ENCODE data around the gene CCDC171.

GRCh38 chr9:15510789-15511575, 41.9 kb upstream of the CCDC171 start, which contains the start of gene PSIP1:
- TF ChIP-seq, protein P1, sequence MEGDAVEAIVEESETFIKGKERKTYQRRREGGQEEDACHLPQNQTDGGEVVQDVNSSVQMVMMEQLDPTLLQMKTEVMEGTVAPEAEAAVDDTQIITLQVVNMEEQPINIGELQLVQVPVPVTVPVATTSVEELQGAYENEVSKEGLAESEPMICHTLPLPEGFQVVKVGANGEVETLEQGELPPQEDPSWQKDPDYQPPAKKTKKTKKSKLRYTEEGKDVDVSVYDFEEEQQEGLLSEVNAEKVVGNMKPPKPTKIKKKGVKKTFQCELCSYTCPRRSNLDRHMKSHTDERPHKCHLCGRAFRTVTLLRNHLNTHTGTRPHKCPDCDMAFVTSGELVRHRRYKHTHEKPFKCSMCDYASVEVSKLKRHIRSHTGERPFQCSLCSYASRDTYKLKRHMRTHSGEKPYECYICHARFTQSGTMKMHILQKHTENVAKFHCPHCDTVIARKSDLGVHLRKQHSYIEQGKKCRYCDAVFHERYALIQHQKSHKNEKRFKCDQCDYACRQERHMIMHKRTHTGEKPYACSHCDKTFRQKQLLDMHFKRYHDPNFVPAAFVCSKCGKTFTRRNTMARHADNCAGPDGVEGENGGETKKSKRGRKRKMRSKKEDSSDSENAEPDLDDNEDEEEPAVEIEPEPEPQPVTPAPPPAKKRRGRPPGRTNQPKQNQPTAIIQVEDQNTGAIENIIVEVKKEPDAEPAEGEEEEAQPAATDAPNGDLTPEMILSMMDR (IDR thresholded peaks at IDR 0.05), result peak in 7 of 12 donors; percentile 3 to 20 (median 9)
- peak in 1 of 2 donors; percentile 65 for TF ChIP-seq POLR2A (IDR thresholded peaks at IDR 0.05)
